ENCODE measurements around the gene MAN1C1.
"Not testable (repeated sequence)": the region's sequence is repeated elsewhere in the genome, so short reads cannot be mapped to it uniquely, and the experiment has no call there.

Gene MAN1C1

GRCh38 chr1:25590096-25590824, 26.3 kb upstream of the MAN1C1 start:
- Histone ChIP-seq H3K27ac (ENCODE audit: low read length) (no peak overlapping the region), H3K9me3 (ENCODE audit: insufficient read depth, low read length, severe bottlenecking) (no peaks in the 10 kb centered on the region), H3K79me2 (ENCODE audit: insufficient read depth, low read length) (no peaks in the 10 kb centered on the region), H4K20me1 (ENCODE audit: insufficient read depth, low read length) (no peaks in the 10 kb centered on the region; the same call in 1 of the 2 replicates), H3K4me3 (ENCODE audit: low read depth in 1 of 2, low read length in 2 of 2) (no peak overlapping the region), H3K9ac (ENCODE audit: low read depth, low read length) (no peak overlapping the region), H3K4me2 (ENCODE audit: insufficient read depth, low read length) (no peak overlapping the region), H3K4me1 (ENCODE audit: insufficient read depth, low read length) (no peaks in the 10 kb centered on the region), H2AFZ (ENCODE audit: low read depth, low read length) (no peak overlapping the region), H3K36me3 (ENCODE audit: insufficient read depth, low read length) (no peaks in the 10 kb centered on the region), H3K27me3 (ENCODE audit: insufficient read depth, low read length, poor library complexity) (no peaks in the 10 kb centered on the region)
- DNase-seq (no peak), ATAC-seq (ENCODE audit: insufficient read depth, low read depth) (no peak)
- TF ChIP-seq CTCF (IDR thresholded peaks at IDR 0.05; ENCODE audit: borderline replicate concordance, extremely low read depth, low read length, poor library complexity, severe bottlenecking) (peak; percentile 5), EZH2 (IDR thresholded peaks at IDR 0.05; ENCODE audit: borderline replicate concordance, low read depth, low read length, severe bottlenecking) (no peak)

GRCh38 chr1:25593861-25594260, 22.7 kb upstream of the MAN1C1 start:
- H3K27me3 ChIP-seq (ENCODE audit: insufficient read depth, low read length, poor library complexity) = peaks cover 5% of the 10 kb centered on the region
- no peaks in the 10 kb centered on the region; the same call in 1 of the 2 replicates for H4K20me1 ChIP-seq (ENCODE audit: insufficient read depth, low read length)
- TF ChIP-seq CTCF (IDR thresholded peaks at IDR 0.05; ENCODE audit: borderline replicate concordance, extremely low read depth, low read length, poor library complexity, severe bottlenecking) = no peak
- TF ChIP-seq EZH2 (IDR thresholded peaks at IDR 0.05; ENCODE audit: borderline replicate concordance, low read depth, low read length, severe bottlenecking) = no peak
- H3K4me2 ChIP-seq (ENCODE audit: insufficient read depth, low read length) = no peak overlapping the region
- H3K36me3 ChIP-seq (ENCODE audit: insufficient read depth, low read length) = no peaks in the 10 kb centered on the region
- H3K79me2 ChIP-seq (ENCODE audit: insufficient read depth, low read length) = no peaks in the 10 kb centered on the region
- H3K4me1 ChIP-seq (ENCODE audit: insufficient read depth, low read length) = no peaks in the 10 kb centered on the region
- ATAC-seq (ENCODE audit: insufficient read depth, low read depth) = no peak
- no peak for DNase-seq
- no peak overlapping the region for H3K27ac ChIP-seq (ENCODE audit: low read length)
- no peak overlapping the region for H3K4me3 ChIP-seq (ENCODE audit: low read depth in 1 of 2, low read length in 2 of 2)
- no peak overlapping the region for H2AFZ ChIP-seq (ENCODE audit: low read depth, low read length)
- H3K9me3 ChIP-seq (ENCODE audit: insufficient read depth, low read length, severe bottlenecking) = no peaks in the 10 kb centered on the region
- H3K9ac ChIP-seq (ENCODE audit: low read depth, low read length) = no peak overlapping the region

GRCh38 chr1:25594971-25595370, 21.6 kb upstream of the MAN1C1 start:
- H4K20me1 ChIP-seq (ENCODE audit: insufficient read depth, low read length) = no peaks in the 10 kb centered on the region; the same call in 1 of the 2 replicates
- no peaks in the 10 kb centered on the region for H3K79me2 ChIP-seq (ENCODE audit: insufficient read depth, low read length)
- H2AFZ ChIP-seq (ENCODE audit: low read depth, low read length) = no peak overlapping the region
- TF ChIP-seq CTCF (IDR thresholded peaks at IDR 0.05; ENCODE audit: borderline replicate concordance, extremely low read depth, low read length, poor library complexity, severe bottlenecking) = no peak
- no peak for TF ChIP-seq EZH2 (IDR thresholded peaks at IDR 0.05; ENCODE audit: borderline replicate concordance, low read depth, low read length, severe bottlenecking)
- H3K27me3 ChIP-seq (ENCODE audit: insufficient read depth, low read length, poor library complexity) = peaks cover 9% of the 10 kb centered on the region
- H3K27ac ChIP-seq (ENCODE audit: low read length) = no peak overlapping the region
- DNase-seq (no peak), ATAC-seq (ENCODE audit: insufficient read depth, low read depth) (no peak)
- H3K4me3 ChIP-seq (ENCODE audit: low read depth in 1 of 2, low read length in 2 of 2) = no peak overlapping the region
- H3K36me3 ChIP-seq (ENCODE audit: insufficient read depth, low read length) = no peaks in the 10 kb centered on the region
- H3K9me3 ChIP-seq (ENCODE audit: insufficient read depth, low read length, severe bottlenecking) = no peaks in the 10 kb centered on the region
- H3K9ac ChIP-seq (ENCODE audit: low read depth, low read length) = no peak overlapping the region
- H3K4me2 ChIP-seq (ENCODE audit: insufficient read depth, low read length) = no peak overlapping the region
- no peaks in the 10 kb centered on the region for H3K4me1 ChIP-seq (ENCODE audit: insufficient read depth, low read length)

- not testable (repeated sequence) for DNase-seq; ATAC-seq (ENCODE audit: insufficient read depth, low read depth); H3K4me3 ChIP-seq (ENCODE audit: low read depth in 1 of 2, low read length in 2 of 2); H3K9ac ChIP-seq (ENCODE audit: low read depth, low read length); H3K4me2 ChIP-seq (ENCODE audit: insufficient read depth, low read length); H3K36me3 ChIP-seq (ENCODE audit: insufficient read depth, low read length); H3K4me1 ChIP-seq (ENCODE audit: insufficient read depth, low read length); H3K79me2 ChIP-seq (ENCODE audit: insufficient read depth, low read length); H4K20me1 ChIP-seq (ENCODE audit: insufficient read depth, low read length); H3K9me3 ChIP-seq (ENCODE audit: insufficient read depth, low read length, severe bottlenecking); H2AFZ ChIP-seq (ENCODE audit: low read depth, low read length); H3K27ac ChIP-seq (ENCODE audit: low read length)
- peaks cover 13% of the 10 kb centered on the region for H3K27me3 ChIP-seq (ENCODE audit: insufficient read depth, low read length, poor library complexity)
Observed at GRCh38 chr1:25596641-25597040, 19.9 kb upstream of the MAN1C1 start.
